HG03280 (cell line): ENCODE results near the gene PTGR3.

ENCODE experiments used
- ATAC-seq: cut with Tn5 transposase; IDR thresholded peaks from one replicate; pipeline ENCODE4 v1.9.1; 2021; ENCODE audit warnings: mild to moderate bottlenecking, moderate library complexity; ENCODE audit not compliant: unreplicated experiment

PTGR3 gene

DNA sequence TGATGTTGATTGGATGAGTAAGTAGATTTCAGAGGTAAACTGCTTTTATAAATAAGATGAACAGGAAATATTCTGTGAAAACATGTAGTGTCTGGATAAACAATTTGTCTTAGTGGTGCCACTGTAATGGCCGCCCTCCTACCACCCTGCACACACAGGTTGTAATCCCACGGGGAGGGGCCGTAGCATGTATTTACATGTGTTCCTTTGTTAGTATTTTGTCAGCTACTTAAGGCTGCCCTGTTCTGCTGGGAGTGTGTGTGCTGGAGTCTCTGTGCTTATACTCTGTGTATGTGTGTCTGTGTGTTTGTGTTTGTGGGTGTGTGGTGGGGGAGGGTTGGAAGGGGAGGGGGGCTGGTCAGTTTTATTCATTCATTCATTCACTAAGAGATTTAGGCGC lies 6.7 kb upstream of the PTGR3 start:
- no peak for ATAC-seq

DNA sequence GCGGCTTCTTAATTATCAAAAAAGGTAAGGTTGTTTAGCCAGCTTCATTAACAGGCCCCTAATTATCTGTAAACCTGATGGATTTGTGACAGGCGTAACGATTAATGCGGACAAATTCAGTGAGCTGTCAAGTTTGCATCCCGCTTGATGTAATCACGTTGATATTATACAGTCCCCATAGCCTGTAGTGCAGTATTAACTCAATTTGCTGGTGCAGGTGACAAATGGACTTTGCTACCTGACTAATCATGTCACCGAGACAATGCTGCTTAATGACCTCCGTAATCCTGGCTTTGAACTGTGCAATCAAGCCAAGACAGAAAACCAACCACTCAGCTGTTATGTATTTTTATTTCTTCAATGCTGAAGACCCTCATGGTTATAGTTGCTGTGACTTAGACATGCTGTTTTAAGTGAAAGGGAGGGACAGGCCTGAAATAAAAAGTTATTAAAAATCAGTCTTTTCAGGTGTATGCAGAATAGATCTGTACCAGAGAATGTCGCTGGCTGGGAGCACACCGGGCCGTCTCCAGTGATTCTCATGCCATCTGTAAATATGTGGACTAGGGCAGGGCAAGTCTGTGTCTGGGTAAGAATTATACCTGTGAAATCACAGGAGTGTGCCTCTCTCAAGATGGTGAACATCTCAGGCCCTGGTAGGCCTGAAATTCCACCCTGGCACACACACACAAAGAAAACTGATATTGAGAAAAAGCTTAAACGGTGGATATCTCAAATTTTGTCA lies 6.0 kb upstream of the PTGR3 start:
- no peak for ATAC-seq

DNA sequence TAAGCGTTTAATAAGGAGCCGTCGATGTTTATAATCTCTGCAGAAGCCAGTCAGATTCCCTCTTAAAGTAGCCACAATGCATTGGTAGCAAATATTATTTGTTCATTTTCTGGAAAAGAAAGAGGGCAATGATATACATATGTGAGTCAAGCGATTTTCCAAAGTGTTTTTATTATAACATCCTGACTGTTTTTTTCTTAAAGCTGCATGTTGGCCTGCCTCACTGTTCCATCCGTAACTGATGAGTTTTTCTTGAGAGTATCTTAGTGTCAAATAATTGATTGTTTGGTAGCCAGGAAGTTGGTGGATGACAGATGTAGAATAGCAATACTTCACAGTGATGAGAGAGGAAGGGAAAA lies 5.4 kb upstream of the PTGR3 start:
- no peak for ATAC-seq

DNA sequence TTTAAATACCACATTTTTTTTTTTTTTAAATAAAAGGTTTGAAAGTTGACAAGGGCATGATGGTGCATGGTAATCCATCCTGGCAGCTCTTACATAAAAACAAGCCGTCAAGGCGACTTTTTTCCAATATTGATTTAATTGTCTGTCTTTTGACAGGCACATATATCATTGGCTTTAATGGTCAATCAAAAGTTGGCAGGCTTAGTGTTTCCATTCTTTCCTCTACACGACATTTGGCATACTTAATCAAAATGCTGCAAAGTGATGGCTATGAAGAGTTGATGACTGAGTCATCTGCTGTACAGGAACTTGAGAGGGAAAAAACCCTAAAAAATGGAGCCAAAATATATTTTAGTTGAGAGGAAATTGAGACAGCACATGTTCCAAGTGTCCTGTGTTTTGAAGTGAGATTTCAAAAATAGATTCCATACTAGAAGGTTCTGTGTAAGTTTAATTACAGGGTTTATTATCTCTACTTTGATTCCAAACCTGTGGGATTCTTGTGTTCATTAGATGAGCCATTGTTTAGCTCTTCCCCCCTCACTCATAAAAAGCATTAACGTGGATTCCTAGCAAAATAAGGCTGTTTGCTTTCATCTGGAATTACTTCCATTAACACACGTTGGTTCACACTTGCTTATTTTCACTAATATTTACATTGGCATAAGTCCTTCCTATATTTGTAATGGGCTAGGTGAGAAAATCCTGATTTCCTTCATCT lies 4.8 kb upstream of the PTGR3 start:
- no peak for ATAC-seq

DNA sequence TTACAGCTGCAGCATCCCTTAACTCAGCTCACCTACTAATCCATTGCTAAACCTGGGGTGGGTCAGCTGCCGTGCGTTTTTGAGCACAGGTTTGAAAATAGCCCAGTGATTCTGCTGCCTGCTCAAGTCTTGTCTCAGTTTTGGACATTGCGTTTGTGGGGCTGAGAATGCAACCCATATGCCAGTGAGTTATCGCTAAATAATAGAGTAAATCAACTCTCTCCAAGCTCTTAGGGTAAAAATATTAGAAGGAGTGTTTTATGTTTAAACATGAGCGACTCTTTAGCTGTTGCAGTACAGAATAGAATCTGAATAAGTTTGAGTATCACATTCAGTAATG lies 3.8 kb upstream of the PTGR3 start:
- no peak for ATAC-seq

DNA sequence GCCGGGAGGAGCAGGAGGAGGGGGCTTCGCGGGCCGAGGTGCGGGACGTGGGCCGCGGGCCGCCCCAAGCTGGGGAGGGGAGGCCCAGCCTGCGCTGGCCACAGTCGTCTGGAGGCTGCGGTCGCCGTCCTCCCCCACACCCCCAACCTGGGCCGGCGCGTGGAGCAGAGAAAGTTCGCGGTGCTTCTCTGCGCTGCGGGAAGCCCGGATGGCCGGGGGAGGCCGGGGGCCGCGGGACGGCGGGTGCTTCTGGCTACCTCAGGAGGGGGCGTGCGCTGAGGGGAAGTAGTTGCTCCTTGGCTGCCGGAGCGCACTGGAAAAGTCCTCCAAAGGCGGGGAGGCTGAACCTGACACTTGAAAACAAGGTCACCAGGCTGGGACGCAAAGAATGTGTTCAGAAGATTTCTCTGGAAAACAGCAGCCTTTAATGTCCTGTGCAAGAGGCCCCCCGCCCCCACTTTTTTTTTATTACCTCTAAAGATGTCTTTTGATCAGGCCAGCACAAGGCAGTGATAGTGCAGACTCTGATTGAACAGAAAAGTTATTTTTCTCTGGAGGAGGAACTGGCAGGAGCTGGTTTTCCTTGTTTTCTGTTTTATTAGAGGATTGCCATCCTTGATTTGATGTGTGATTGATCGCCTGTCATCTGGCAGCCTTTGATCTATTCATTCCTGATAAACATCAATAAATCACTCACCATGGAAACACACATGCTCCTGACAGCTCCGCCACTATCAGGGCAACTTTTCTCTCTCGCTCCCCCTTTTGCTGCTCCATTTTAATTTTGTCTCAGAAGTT lies 3.2 kb upstream of the PTGR3 start:
- no peak for ATAC-seq

DNA sequence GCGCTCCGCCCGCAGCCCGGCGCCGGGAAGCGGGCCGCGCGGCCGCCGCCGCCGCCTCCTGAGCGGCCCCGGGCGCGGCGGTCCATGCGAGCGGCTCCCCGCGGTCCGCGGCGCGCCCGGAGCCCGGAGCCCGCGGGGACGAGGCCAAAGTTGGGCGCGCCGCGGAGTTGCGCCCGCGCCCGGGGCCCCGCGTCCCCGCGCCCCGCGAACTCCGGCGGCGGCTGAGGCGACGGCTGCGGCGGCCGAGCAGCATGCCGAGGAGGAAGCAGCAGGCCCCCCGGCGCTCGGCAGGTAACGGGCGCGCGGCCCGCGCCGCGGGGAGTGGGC lies 2.6 kb upstream of the PTGR3 start:
- ATAC-seq: no peak

DNA sequence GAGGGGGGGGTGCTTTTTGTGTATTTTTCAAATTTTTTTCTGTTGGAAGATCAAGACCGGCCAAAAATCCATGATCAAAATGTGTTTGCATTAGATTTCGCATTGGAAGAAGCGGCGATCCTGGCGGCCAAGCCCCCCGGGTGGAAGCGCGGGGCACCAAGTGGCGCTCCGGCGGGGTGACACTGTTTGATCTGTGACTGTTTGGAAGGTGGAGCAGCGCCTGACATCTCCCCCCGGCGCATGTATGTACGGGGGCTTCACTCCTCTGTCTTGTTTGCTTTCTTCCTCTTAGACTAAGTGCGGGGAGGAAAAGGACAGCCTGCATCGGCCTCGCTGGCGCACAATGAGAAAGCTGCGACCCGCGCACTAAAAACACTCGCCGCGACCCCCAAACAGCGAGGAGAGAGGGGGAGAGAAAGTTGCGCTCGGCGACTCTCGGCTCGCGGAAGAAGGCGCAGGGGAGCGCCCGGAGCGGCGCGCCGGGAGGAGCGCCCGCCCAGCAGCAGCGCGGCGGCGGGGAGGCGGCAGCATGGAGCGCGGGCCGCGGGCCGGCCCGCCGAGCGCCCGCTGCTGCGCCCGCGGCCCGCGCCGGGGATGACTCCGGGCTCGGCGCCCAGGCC lies 2.2 kb upstream of the PTGR3 start:
- ATAC-seq: peak; percentile 15

DNA sequence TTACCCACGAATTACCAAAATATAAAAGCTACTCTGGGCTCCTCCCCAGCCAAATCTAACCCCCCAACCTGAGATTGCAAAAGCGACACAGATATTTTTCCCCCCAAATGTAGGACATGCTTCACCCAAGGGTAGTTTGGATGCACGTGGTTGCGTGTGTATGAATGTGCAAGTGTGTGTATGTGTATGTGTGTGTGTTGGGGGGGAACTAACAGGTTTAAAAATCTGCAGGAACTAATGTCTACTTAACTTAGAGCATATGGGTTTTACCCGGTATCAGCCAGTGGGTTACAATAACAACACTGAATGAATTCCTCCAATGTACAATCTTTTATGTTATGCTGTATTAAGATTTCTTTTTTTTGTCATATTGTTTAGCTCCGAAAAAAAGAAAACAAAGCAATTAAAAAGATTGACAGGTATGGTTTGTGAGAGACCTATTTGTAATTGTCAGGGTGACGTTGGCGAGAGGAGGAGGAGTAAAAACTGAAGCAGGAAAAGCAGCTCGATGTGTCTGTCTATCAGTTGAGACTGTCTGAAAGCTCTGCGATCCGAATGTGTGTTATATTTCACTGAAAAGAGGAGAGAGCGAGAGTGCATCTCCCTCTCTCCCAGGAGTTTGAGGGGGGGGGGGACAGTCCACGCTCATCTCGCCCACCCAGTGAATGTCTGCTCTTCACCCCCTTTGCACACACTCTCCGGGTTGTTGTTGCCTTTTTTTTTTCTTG lies 1.5 kb upstream of the PTGR3 start, which contains the start of gene TSHZ1:
Gene TSHZ1 (plus strand): TSS at position 524 of the 728 bp plus-strand sequence. CDS start 1,080 bp downstream, outside the sequence.
- peak; percentile 37 for ATAC-seq

DNA sequence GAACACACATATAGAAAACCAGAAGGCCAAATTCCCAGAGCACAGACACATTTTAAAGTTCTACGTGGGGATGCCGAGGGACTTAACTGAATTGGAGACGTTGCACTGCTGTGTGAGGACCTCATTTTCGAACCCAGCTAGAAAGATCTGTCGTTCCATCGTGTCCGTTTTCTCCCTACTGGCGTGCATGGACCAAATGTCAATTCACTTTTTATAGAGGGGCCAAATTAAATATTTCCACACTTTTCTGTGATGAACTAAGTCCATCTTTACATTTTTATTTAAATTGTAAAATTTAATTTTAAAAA lies 966 bp upstream of the PTGR3 start:
- no peak for ATAC-seq

DNA sequence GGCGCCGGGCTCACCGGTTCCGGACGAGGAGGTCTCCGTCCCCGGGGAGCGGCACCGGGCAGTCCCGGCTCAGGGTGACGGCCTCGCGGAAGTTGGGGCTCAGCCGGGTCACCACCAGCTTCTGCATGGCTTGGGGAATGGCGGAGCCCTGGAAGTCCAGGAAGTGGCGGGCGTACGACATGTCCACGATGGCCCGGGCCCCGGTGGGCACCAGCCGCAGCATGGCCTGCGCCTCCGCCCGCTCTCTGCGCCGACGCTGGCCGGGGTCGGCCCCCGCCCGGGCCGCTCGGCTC lies 157 bp downstream of the PTGR3 start:
- peak; percentile 13 for ATAC-seq

DNA sequence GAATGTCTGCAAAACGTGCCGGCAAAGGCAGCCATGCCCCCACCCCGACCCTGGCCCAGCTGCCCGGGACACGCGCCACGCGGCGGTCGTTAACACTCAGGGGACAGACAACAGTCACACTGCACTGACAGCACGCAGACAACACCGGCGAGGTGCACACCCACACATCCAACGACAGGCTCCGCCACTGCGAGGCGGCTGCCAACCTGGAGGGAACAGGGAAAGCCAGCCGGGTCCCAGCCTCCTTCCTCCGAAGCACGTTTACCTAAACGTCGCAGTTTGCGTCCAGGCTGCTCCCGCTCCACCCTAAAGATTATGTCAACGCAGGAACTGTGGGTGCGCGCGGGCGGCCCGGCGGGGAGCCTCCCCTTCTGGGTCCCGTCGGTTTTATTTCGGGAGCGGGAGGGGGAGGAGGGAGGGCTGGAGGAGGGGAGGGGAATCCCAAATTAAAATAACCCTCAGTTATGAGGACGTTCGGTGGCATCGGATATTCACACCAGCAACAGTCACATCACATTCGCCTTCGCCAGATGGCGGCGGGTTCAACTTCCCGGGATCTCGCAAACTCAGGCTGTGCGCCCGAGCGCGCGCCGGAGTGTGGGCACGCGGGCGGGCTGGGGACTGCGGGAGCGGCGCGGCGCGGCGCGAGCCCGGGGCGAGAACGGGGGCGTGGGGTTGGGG lies 644 bp downstream of the PTGR3 start:
- ATAC-seq: peak; percentile 4

DNA sequence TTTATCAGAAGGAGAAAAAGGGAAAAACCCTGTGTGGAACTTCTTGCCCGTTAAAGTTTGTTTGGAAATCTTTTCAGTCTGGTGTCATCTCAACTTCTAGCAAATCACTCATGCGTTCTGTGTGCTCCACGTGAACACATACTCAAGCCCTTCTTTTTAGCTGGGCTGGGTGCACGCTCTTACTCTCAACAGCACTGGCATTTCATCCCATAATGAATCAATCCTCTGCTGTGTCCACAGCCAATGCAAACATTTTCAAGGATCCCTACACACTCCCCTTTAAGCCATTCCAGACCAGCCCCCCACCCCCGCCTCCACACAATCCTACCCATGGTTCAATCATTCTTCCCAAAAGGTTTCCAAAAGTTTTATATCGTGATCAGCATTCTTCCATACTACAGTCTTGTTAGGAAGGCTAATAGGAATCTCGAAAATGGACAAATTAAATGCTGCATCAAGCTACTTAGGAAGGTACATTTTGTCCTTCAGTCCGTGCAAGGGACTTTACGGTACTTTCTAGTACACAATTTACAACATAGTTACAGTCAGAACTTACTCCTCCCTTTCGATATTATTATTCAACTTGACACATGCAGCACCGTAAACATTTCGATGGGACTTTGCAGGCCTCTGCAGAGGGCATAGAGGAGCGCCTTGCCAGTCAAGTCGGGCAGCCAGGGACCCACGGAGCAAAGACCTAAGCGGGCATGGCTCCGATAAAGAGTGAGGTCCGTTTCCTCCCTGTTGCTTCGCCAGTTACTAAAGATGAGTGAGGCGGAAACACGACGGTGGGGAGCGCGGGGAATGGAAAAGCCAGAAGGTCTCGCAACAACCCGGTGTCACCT lies 1.4 kb downstream of the PTGR3 start:
- ATAC-seq: no peak

DNA sequence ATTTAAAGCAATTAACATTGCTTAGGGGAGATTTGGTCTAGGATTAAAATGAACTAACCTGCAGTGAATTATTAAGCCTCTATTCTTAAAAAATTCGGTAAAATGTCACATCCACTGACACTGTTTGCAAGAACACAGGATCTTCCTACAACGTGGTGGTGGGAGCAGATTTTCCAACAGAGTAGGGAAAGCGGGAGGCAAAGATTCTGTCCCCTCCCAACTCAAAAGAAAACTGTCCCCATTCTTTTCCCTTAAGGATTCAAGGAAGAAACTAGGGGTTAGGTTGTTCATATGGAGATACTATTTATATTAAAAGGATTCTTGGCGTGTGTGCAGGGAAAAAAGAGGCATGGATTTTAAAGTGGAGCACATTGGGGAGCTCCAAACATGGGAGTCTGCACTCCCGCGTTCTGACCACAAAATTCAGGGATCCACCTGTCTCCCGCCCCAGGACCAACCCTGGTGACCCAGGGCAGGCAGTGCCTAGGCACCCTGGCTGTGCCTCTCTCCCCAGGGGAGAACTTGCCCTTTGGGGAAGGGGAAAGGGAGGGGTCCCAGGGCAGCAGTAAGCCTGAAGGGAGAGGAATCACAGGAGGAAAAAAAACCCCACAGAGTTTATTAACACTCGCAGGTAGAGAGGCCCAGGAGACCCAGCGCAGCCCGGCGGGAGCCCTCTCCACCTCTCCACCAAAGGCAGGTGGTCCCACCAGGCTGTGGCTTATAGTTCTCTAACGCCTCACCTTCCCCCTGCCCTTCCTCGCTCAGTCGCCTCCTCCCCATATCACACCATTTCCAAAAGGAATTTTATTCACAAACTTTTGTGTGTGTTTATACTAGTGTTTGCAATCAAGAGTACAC lies 2.3 kb downstream of the PTGR3 start:
- no peak for ATAC-seq

DNA sequence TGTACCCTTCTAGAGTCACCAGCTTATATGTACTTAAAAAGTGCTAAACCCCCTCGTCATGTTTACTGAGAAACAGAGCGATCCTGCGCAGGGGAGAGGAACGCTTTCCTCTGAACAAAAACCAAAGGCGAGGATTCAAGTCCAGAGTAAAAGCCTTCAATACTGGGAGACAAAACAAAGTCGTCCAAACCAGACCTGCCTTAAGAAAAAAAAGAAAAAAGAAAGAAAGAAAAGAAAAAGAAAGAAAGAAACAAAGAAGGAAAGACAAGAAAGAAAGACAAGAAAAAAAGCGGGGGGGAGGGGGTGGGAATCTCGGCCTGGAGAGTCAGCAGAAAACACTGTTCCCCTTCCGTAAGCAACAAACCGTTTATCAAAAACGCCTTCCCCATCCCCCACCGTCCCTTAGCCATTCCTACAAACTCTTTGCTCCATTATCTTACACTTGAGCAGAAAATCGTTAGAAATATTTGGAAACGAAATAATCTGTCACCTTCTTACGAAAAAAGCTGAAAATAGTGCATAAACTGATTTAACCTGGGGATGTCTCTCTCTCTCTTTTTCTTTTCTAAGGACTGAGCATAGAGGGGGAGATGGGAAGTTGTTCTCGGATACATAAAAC lies 3.3 kb downstream of the PTGR3 start:
- no peak for ATAC-seq

DNA sequence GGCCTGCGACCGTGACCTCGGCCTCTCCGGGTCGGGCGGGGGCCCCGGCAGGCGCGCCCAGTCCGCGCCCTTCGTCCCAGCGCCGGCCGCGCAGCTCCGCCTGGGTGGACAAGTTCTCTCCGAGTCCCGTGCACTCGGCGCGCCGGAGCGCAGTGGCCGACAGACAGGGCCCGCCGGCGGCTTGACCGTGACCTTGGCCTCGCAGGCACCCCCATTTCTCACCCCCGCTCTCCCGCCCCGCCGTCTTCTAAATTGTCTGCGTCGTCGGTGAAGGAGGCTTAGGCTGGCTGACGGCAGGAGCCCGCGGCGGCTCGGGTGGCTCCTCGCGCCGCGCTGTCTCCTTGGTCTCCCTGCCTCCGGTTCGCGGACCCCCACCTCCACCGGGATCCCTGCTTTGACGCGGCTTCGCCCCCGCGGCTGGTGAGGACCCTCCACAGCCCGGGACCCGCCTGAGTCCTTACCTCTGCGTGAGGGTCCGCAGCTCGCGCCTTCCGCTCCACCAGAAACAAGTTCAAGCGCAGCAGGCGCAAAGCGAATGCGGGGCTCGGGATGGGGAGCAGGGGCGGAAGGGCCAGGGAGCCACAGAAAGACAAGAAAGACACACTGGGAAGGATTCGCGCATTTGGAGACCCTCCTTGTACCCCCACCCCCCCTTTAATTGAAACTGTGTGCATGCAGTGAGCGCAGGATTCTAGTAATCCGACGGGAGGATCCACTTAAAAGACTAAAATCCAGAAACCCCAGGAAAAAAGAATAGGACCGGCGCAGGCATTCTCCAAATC lies 4.0 kb downstream of the PTGR3 start:
- ATAC-seq: no peak

DNA sequence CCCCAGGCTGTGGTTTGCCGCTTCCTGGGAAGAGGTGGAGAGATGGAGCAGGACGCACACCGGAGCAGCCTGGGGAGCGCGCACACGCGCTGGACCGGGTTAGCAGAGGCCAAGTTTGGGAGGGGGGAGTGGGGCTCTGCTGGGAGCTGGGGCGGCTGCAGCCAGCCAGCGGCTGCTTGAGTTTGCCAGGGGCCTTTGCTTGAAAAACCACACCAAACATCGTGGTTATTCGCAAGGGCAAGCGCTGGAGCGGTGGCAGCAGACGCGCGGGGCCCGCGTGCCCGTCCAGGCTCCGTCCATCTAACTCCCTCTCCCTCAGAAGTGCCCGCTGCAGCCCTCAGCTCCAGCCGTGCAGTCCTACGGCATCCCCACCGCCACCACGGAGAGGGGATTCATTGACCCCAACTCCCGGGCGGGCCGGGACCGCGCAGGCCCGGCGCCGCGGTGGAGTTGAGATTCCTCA lies 4.6 kb downstream of the PTGR3 start:
- ATAC-seq: no peak
